H9 (cell line): ENCODE results near the gene P2RX7. TPM values are rescaled to one million over a fixed set of nuclear protein-coding genes. Genes with fewer than 3 reads are reported as not detected.

Experiments used
- DNase-seq: peaks from one replicate; pipeline ENCODE4 v3.0.0-alpha.2; 2017
- H2AFZ ChIP-seq: one replicate; pipeline ENCODE4 v1.6.1; 2013; ENCODE audit warnings: mild to moderate bottlenecking, low read length, control low read depth, moderate library complexity
- H2AK5ac ChIP-seq: 2 replicates; pipeline ENCODE4 v1.6.1; 2013; ENCODE audit warnings: low read length, control low read depth, mixed read lengths; ENCODE audit not compliant: insufficient read length
- H2BK120ac ChIP-seq: one replicate; pipeline ENCODE4 v1.6.1; 2013; ENCODE audit warnings: low read depth, mild to moderate bottlenecking, low read length, control low read depth, inconsistent platforms; ENCODE audit not compliant: poor library complexity, severe bottlenecking
- H2BK12ac ChIP-seq: 2 replicates; pipeline ENCODE4 v1.6.1; 2013; ENCODE audit warnings: low read length, control low read depth, mixed read lengths, low read depth; ENCODE audit not compliant: insufficient read length
- H2BK15ac ChIP-seq: 2 replicates; pipeline ENCODE4 v1.6.1; 2013; ENCODE audit warnings: low read depth, low read length, control low read depth
- H2BK20ac ChIP-seq: one replicate; pipeline ENCODE4 v1.6.1; 2013; ENCODE audit warnings: low read depth, mild to moderate bottlenecking, low read length, control low read depth, inconsistent platforms; ENCODE audit not compliant: poor library complexity, severe bottlenecking
- H2BK5ac ChIP-seq: 2 replicates; pipeline ENCODE4 v1.6.1; 2013; ENCODE audit warnings: low read length, control low read depth, mixed read lengths; ENCODE audit not compliant: insufficient read length
- H3K14ac ChIP-seq: 2 replicates; pipeline ENCODE4 v1.6.1; 2013; ENCODE audit warnings: low read length, control low read depth; ENCODE audit not compliant: insufficient read depth
- H3K18ac ChIP-seq: 2 replicates; pipeline ENCODE4 v1.6.1; 2013; ENCODE audit warnings: low read depth, mild to moderate bottlenecking, mixed read lengths, low read length, control low read depth; ENCODE audit not compliant: insufficient read length
- H3K23ac ChIP-seq: 2 replicates; pipeline ENCODE4 v1.6.1; 2013; ENCODE audit warnings: low read length, control low read depth, mixed read lengths, low read depth; ENCODE audit not compliant: insufficient read length
- H3K23me2 ChIP-seq: 2 replicates; pipeline ENCODE4 v1.6.1; 2013; ENCODE audit warnings: low read depth, mild to moderate bottlenecking, mixed read lengths, low read length, control low read depth; ENCODE audit not compliant: insufficient read length, poor library complexity, severe bottlenecking
- H3K27ac ChIP-seq: 2 replicates; pipeline ENCODE4 v1.5.1; 2013; ENCODE audit warnings: low read length, control low read depth, mixed read lengths, low read depth; ENCODE audit not compliant: insufficient read length
- H3K27me3 ChIP-seq: 2 replicates; pipeline ENCODE4 v1.6.1; 2013; ENCODE audit warnings: low read length, control low read depth, inconsistent platforms; ENCODE audit not compliant: insufficient read depth
- H3K4ac ChIP-seq: 2 replicates; pipeline ENCODE4 v1.6.1; 2013; ENCODE audit warnings: low read depth, mild to moderate bottlenecking, control low read depth, inconsistent platforms, low read length, moderate library complexity
- H3K4me1 ChIP-seq: 2 replicates; pipeline ENCODE4 v1.6.1; 2013; ENCODE audit warnings: low read length, control low read depth, inconsistent platforms; ENCODE audit not compliant: insufficient read depth
- H3K4me2 ChIP-seq: 2 replicates; pipeline ENCODE4 v1.6.1; 2013; ENCODE audit warnings: low read length, control low read depth, mixed read lengths; ENCODE audit not compliant: insufficient read length, insufficient read depth
- H3K56ac ChIP-seq: 2 replicates; pipeline ENCODE4 v1.6.1; 2013; ENCODE audit warnings: low read depth, mild to moderate bottlenecking, mixed read lengths, low read length, control low read depth; ENCODE audit not compliant: insufficient read length
- H3K79me1 ChIP-seq: 2 replicates; pipeline ENCODE4 v1.6.1; 2013; ENCODE audit warnings: low read depth, mild to moderate bottlenecking, moderate library complexity, low read length, control low read depth, inconsistent platforms; ENCODE audit not compliant: insufficient read depth, poor library complexity, severe bottlenecking
- H3K79me2 ChIP-seq: 2 replicates; pipeline ENCODE4 v1.6.1; 2013; ENCODE audit warnings: low read length, control low read depth, inconsistent platforms; ENCODE audit not compliant: insufficient read depth
- H3K9ac ChIP-seq: 2 replicates; pipeline ENCODE4 v1.6.1; 2013; ENCODE audit warnings: low read length, control low read depth, mixed read lengths; ENCODE audit not compliant: insufficient read length; ENCODE audit errors: extremely low read depth
- H3K9me3 ChIP-seq: one replicate; pipeline ENCODE4 v1.6.1; 2013; ENCODE audit warnings: low read depth, low read length, inconsistent platforms; ENCODE audit not compliant: control insufficient read depth
- H3T11ph ChIP-seq: one replicate; pipeline ENCODE4 v1.6.1; 2013; ENCODE audit warnings: mild to moderate bottlenecking, low read length, control low read depth, inconsistent platforms
- H4K20me1 ChIP-seq: one replicate; pipeline ENCODE4 v1.6.1; 2013; ENCODE audit not compliant: control insufficient read depth, insufficient read length, insufficient read depth
- H4K5ac ChIP-seq: 2 replicates; pipeline ENCODE4 v1.6.1; 2013; ENCODE audit warnings: low read depth, mild to moderate bottlenecking, mixed read lengths, low read length, control low read depth; ENCODE audit not compliant: insufficient read length
- H4K8ac ChIP-seq: replicated peaks from 2 replicates; pipeline ENCODE4 v1.6.1; 2013; ENCODE audit warnings: low read length, control low read depth, mixed read lengths, low read depth; ENCODE audit not compliant: insufficient read length
- H4K91ac ChIP-seq: 2 replicates; pipeline ENCODE4 v1.6.1; 2013; ENCODE audit warnings: low read depth, mild to moderate bottlenecking, moderate library complexity, mixed read lengths, low read length, control low read depth; ENCODE audit not compliant: insufficient read length
- H3K27ac Mint-ChIP-seq, 3 experiments: 2 replicates in 2 of 3; 3 replicates in 1 of 3; pipeline ENCODE4 v1.8.0; 2020 to 2021; ENCODE audit warnings: mixed read lengths in 3 of 3, mild to moderate bottlenecking in 1 of 3, moderate library complexity in 1 of 3
- H3K27me3 Mint-ChIP-seq: 2 replicates; pipeline ENCODE4 v1.8.0; 2021; ENCODE audit warnings: low read depth, mild to moderate bottlenecking, moderate library complexity, mixed read lengths
- H3K36me3 Mint-ChIP-seq, 3 experiments: 2 replicates in 2 of 3; 3 replicates in 1 of 3; pipeline ENCODE4 v1.8.0; 2020 to 2021; ENCODE audit warnings: low read depth in 3 of 3, mixed read lengths in 3 of 3; ENCODE audit not compliant: insufficient read depth in 1 of 3
- H3K4me1 Mint-ChIP-seq, 2 experiments: 2 replicates each; pipeline ENCODE4 v1.8.0; 2020; ENCODE audit warnings: mixed read lengths in 2 of 2
- H3K4me3 Mint-ChIP-seq, 2 experiments: 2 replicates in 1 of 2; 3 replicates in 1 of 2; pipeline ENCODE4 v1.8.0; 2020 to 2021; ENCODE audit warnings: mild to moderate bottlenecking in 2 of 2, mixed read lengths in 2 of 2, moderate library complexity in 1 of 2
- H3K9me3 Mint-ChIP-seq, 2 experiments: 2 replicates in 1 of 2; 3 replicates in 1 of 2; pipeline ENCODE4 v1.8.0; 2020; ENCODE audit warnings: mild to moderate bottlenecking in 2 of 2, mixed read lengths in 2 of 2, moderate library complexity in 1 of 2
- WGBS: extraction: QIAGEN DNeasy Blood & Tissue Kit; methylation state at CpG from one replicate; pipeline ENCODE4 v1.1.7; 2013; ENCODE audit warnings: missing lambda C conversion rate, low lambda C conversion rate, mixed read lengths; ENCODE audit not compliant: insufficient read length; ENCODE audit errors: extremely low coverage; 5-methylcytosine and 5-hydroxymethylcytosine counted together
- total RNA-seq: library from RNA; stranded (reverse); gene quantifications from 2 replicates; pipeline ENCODE4 v1.2.1, GENCODE V29; 2021
- TF ChIP-seq, protein P1 (sequence below): fragments of 200-600 bp; sonication (generic); conservative IDR thresholded peaks from 3 replicates; pipeline ENCODE4 v1.8.0; 2021; ENCODE audit warnings: antibody characterized with exemption, mild to moderate bottlenecking

The P2RX7 gene
- total RNA-seq, 1 experiment from 2014 or later, result 0.09 TPM

DNA sequence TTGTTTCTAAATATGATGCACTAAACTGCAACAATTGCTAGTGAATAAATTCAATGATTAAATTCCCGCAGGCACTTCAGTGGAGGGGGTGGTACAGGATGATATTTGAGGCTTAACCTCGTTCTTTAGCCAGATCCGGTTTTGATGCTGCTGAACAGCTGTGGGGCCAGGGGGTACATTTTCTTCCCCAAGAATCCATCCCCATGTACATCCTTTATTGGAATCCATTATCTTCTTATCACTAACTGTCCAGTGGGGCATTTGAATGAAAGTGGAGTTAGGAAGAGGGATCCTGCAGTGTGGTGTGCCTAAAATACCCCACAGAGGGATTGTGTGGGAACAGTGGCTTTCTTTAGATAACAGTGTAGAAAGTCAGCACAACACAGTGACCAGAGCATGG lies 48.4 kb upstream of the P2RX7 start:
- Histone ChIP-seq H3K9me3 (no peaks in the 10 kb centered on the region), H4K91ac (no peak overlapping the region), H3K27ac (no peak overlapping the region), H2BK12ac (no peak overlapping the region), H3K56ac (no peak overlapping the region), H2BK120ac (no peak overlapping the region), H3K4me1 (no peaks in the 10 kb centered on the region), H2BK5ac (no peak overlapping the region), H3K23me2 (no peaks in the 10 kb centered on the region), H3T11ph (no peak overlapping the region), H2BK15ac (no peak overlapping the region), H3K23ac (no peak overlapping the region), H3K79me1 (no peaks in the 10 kb centered on the region), H3K79me2 (no peaks in the 10 kb centered on the region), H4K20me1 (no peaks in the 10 kb centered on the region), H3K4me2 (no peak overlapping the region), H3K14ac (no peak overlapping the region), H3K9ac (no peak overlapping the region), H2AK5ac (no peak overlapping the region), H2BK20ac (no peak overlapping the region), H2AFZ (no peak overlapping the region), H3K27me3 (no peaks in the 10 kb centered on the region), H4K5ac (no peak overlapping the region), H3K4ac (no peak overlapping the region), H4K8ac (no peak overlapping the region), H3K18ac (no peak overlapping the region)
- no peaks in the 10 kb centered on the region for H3K36me3 Mint-ChIP-seq
- TF ChIP-seq, protein P1, sequence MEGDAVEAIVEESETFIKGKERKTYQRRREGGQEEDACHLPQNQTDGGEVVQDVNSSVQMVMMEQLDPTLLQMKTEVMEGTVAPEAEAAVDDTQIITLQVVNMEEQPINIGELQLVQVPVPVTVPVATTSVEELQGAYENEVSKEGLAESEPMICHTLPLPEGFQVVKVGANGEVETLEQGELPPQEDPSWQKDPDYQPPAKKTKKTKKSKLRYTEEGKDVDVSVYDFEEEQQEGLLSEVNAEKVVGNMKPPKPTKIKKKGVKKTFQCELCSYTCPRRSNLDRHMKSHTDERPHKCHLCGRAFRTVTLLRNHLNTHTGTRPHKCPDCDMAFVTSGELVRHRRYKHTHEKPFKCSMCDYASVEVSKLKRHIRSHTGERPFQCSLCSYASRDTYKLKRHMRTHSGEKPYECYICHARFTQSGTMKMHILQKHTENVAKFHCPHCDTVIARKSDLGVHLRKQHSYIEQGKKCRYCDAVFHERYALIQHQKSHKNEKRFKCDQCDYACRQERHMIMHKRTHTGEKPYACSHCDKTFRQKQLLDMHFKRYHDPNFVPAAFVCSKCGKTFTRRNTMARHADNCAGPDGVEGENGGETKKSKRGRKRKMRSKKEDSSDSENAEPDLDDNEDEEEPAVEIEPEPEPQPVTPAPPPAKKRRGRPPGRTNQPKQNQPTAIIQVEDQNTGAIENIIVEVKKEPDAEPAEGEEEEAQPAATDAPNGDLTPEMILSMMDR, result no peak
- H3K27ac Mint-ChIP-seq, result no peak overlapping the region
- no peaks in the 10 kb centered on the region for H3K9me3 Mint-ChIP-seq
- WGBS, result no CpG with 5 or more reads among the region's 3 CpGs
- peaks cover 7% of the 10 kb centered on the region for H3K27me3 Mint-ChIP-seq
- peaks cover 5 to 9% of the 10 kb centered on the region in 2 experiments; a peak in 3 of 4 replicates for H3K4me1 Mint-ChIP-seq
- DNase-seq, result no peak
- no peak overlapping the region for H3K4me3 Mint-ChIP-seq
